ENCODE results near the gene VSIG2.

DNA sequence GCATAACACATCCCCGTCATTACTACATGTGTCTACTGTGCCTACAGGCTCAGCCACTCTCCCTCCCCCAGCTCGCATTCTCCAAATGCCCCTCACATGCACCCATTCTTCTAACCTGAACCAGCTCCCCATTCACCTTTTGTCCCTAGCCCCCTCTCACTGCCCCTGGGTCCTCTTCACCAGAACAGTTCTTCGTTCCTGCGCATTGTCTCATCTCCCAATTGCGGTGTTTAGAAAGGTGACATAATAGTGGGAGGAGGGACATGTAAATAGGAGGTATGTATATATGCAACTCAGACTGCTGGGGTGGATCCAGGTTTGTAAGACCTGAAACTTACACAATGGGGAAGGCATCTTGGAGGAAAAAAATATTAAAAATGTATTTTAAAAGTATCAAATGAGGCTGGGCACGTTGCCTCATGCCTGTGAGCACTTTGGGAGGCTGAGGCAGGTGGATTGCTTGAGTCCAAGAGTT, 4.7 kb upstream of the VSIG2 start:
- TF ChIP-seq POLR2A (IDR thresholded peaks at IDR 0.05; ENCODE audit: low read depth, low read length) (no peak), MAFK (IDR thresholded peaks at IDR 0.05; ENCODE audit: low read depth, low read length) (no peak), RCOR1 (IDR thresholded peaks at IDR 0.05; ENCODE audit: insufficient replicate concordance, low read length) (no peak), RAD21 (IDR thresholded peaks at IDR 0.05; ENCODE audit: low read length) (no peak), CHD1 (IDR thresholded peaks at IDR 0.05; ENCODE audit: low read depth, low read length) (no peak), SMC3 (IDR thresholded peaks at IDR 0.05; ENCODE audit: low read depth, low read length) (no peak), CEBPB (IDR thresholded peaks at IDR 0.05; ENCODE audit: low read depth, low read length) (no peak), RFX5 (IDR thresholded peaks at IDR 0.05; ENCODE audit: low read depth, low read length) (no peak)
- TF ChIP-seq, protein P1, sequence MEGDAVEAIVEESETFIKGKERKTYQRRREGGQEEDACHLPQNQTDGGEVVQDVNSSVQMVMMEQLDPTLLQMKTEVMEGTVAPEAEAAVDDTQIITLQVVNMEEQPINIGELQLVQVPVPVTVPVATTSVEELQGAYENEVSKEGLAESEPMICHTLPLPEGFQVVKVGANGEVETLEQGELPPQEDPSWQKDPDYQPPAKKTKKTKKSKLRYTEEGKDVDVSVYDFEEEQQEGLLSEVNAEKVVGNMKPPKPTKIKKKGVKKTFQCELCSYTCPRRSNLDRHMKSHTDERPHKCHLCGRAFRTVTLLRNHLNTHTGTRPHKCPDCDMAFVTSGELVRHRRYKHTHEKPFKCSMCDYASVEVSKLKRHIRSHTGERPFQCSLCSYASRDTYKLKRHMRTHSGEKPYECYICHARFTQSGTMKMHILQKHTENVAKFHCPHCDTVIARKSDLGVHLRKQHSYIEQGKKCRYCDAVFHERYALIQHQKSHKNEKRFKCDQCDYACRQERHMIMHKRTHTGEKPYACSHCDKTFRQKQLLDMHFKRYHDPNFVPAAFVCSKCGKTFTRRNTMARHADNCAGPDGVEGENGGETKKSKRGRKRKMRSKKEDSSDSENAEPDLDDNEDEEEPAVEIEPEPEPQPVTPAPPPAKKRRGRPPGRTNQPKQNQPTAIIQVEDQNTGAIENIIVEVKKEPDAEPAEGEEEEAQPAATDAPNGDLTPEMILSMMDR (conservative IDR thresholded peaks at IDR 0.05; ENCODE audit: low read depth, low read length), result no peak
- TF ChIP-seq, protein P2, sequence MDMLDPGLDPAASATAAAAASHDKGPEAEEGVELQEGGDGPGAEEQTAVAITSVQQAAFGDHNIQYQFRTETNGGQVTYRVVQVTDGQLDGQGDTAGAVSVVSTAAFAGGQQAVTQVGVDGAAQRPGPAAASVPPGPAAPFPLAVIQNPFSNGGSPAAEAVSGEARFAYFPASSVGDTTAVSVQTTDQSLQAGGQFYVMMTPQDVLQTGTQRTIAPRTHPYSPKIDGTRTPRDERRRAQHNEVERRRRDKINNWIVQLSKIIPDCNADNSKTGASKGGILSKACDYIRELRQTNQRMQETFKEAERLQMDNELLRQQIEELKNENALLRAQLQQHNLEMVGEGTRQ (IDR thresholded peaks at IDR 0.05; ENCODE audit: low read depth, low read length), result no peak

Measured in IMR-90 (cell line).